MM.1S (cell line): ENCODE data around the gene PRKAR2B.

ENCODE experiments used
- DNase-seq: peaks from one replicate; pipeline ENCODE4 v3.0.0-alpha.2; 2015
- H2AFZ ChIP-seq: fragments of 300-600 bp; sonication (generic); 2 replicates; pipeline ENCODE4 v1.6.0; 2016; ENCODE audit warnings: antibody characterized with exemption, low read length
- H3F3A ChIP-seq: fragments of 300-600 bp; sonication (generic); 2 replicates; pipeline ENCODE4 v1.6.1; 2016; ENCODE audit warnings: mild to moderate bottlenecking, antibody characterized with exemption, low read length, moderate library complexity, mixed read lengths; ENCODE audit not compliant: insufficient read depth
- H3K27ac ChIP-seq: fragments of 300-600 bp; sonication (generic); 2 replicates; pipeline ENCODE4 v1.5.1; 2016; ENCODE audit warnings: mild to moderate bottlenecking, low read length
- H3K27me3 ChIP-seq: fragments of 300-600 bp; sonication (generic); replicated peaks from 2 replicates; pipeline ENCODE4 v1.6.0; 2016; ENCODE audit warnings: low read length; ENCODE audit not compliant: insufficient read depth
- H3K36me3 ChIP-seq: fragments of 300-600 bp; sonication (generic); replicated peaks from 2 replicates; pipeline ENCODE4 v1.6.1; 2016; ENCODE audit warnings: mild to moderate bottlenecking, low read length, mixed read lengths; ENCODE audit not compliant: insufficient read depth
- H3K4me1 ChIP-seq: fragments of 300-600 bp; sonication (generic); 2 replicates; pipeline ENCODE4 v1.6.1; 2016; ENCODE audit warnings: low read length, mixed read lengths
- H3K4me2 ChIP-seq: fragments of 300-600 bp; sonication (generic); 2 replicates; pipeline ENCODE4 v1.6.0; 2016; ENCODE audit warnings: low read depth, low read length
- H3K4me3 ChIP-seq: fragments of 300-600 bp; sonication (generic); 2 replicates; pipeline ENCODE4 v1.5.1; 2016; ENCODE audit warnings: low read length, mixed read lengths
- H3K79me2 ChIP-seq: fragments of 300-600 bp; sonication (generic); 2 replicates; pipeline ENCODE4 v1.6.1; 2016; ENCODE audit warnings: mixed run types, low read length, mixed read lengths
- H3K9ac ChIP-seq: fragments of 300-600 bp; sonication (generic); 2 replicates; pipeline ENCODE4 v1.6.1; 2016; ENCODE audit warnings: low read length, mixed read lengths
- H3K9me2 ChIP-seq: fragments of 300-600 bp; sonication (generic); replicated peaks from 2 replicates; pipeline ENCODE4 v1.6.1; 2016; ENCODE audit warnings: mild to moderate bottlenecking, low read length, mixed read lengths; ENCODE audit not compliant: insufficient read depth
- H3K9me3 ChIP-seq: fragments of 300-600 bp; sonication (generic); replicated peaks from 2 replicates; pipeline ENCODE4 v1.6.1; 2016; ENCODE audit warnings: mild to moderate bottlenecking, low read length, mixed read lengths; ENCODE audit not compliant: insufficient read depth
- H4K20me1 ChIP-seq: fragments of 300-600 bp; sonication (generic); 2 replicates; pipeline ENCODE4 v1.6.1; 2016; ENCODE audit warnings: mild to moderate bottlenecking, low read length, moderate library complexity, mixed read lengths; ENCODE audit not compliant: insufficient read depth
- CTCF ChIP-seq: fragments of 300-600 bp; sonication (generic); IDR thresholded peaks from 2 replicates; pipeline ENCODE4 v1.5.1; 2016; ENCODE audit warnings: antibody characterized with exemption, low read length, mixed read lengths
- EZH2 ChIP-seq: fragments of 300-600 bp; sonication (generic); optimal IDR thresholded peaks from 2 replicates; pipeline ENCODE3; 2017; ENCODE audit warnings: low read depth, mild to moderate bottlenecking, antibody characterized with exemption, low read length, mixed read lengths
- EZH2phosphoT487 ChIP-seq: fragments of 300-600 bp; sonication (generic); IDR thresholded peaks from 2 replicates; pipeline ENCODE4 v1.6.1; 2018; ENCODE audit warnings: antibody characterized with exemption, low read length

Gene PRKAR2B

GRCh38 chr7:107194052-107194451 is 149.5 kb downstream of the PRKAR2B start:
- Histone ChIP-seq H3K27me3 (no peaks in the 10 kb centered on the region), H3K9me2 (no peaks in the 10 kb centered on the region), H3K9ac (no peak overlapping the region), H3K4me2 (no peak overlapping the region), H3K79me2 (no peaks in the 10 kb centered on the region), H4K20me1 (no peaks in the 10 kb centered on the region), H2AFZ (no peak overlapping the region), H3F3A (no peaks in the 10 kb centered on the region), H3K27ac (no peak overlapping the region), H3K36me3 (no peaks in the 10 kb centered on the region; the same call in 1 of the 2 replicates), H3K4me1 (no peaks in the 10 kb centered on the region), H3K4me3 (no peak overlapping the region), H3K9me3 (no peaks in the 10 kb centered on the region)
- no peak for TF ChIP-seq EZH2
- TF ChIP-seq EZH2phosphoT487 = no peak
- peak; percentile 13; the same call in 1 of the 2 replicates for TF ChIP-seq CTCF
- DNase-seq = no peak

- Histone ChIP-seq H3K27ac (no peak overlapping the region), H2AFZ (no peak overlapping the region), H3K4me3 (no peak overlapping the region), H3K79me2 (no peaks in the 10 kb centered on the region), H3K27me3 (no peaks in the 10 kb centered on the region), H3K4me2 (no peak overlapping the region), H3K9me2 (no peaks in the 10 kb centered on the region), H3K9me3 (no peaks in the 10 kb centered on the region), H3K4me1 (no peaks in the 10 kb centered on the region), H3K36me3 (no peaks in the 10 kb centered on the region; the same call in 1 of the 2 replicates), H4K20me1 (no peaks in the 10 kb centered on the region), H3K9ac (no peak overlapping the region), H3F3A (no peaks in the 10 kb centered on the region)
- TF ChIP-seq CTCF (no peak), EZH2phosphoT487 (no peak), EZH2 (no peak)
- DNase-seq = no peak
These were observed 152.5 kb downstream of the PRKAR2B start for GRCh38 chr7:107196834-107197610.

GRCh38 chr7:107201795-107202450 is 157.4 kb downstream of the PRKAR2B start:
- H3K4me3 ChIP-seq = no peak overlapping the region
- H3K4me1 ChIP-seq = no peaks in the 10 kb centered on the region
- no peaks in the 10 kb centered on the region for H3K79me2 ChIP-seq
- 0 out of 2 replicates have a peak, but pooled peaks cover 9% of the 10 kb centered on the region for H3K36me3 ChIP-seq
- DNase-seq = peak; percentile 60
- H3K27me3 ChIP-seq = no peaks in the 10 kb centered on the region
- H3K9me3 ChIP-seq = no peaks in the 10 kb centered on the region
- no peak overlapping the region for H3K9ac ChIP-seq
- H4K20me1 ChIP-seq = no peaks in the 10 kb centered on the region
- H3K4me2 ChIP-seq = no peak overlapping the region
- TF ChIP-seq EZH2 = no peak
- peak; percentile 65 for TF ChIP-seq CTCF
- H3K9me2 ChIP-seq = no peaks in the 10 kb centered on the region
- H3F3A ChIP-seq = no peaks in the 10 kb centered on the region
- H3K27ac ChIP-seq = no peak overlapping the region
- H2AFZ ChIP-seq = no peak overlapping the region
